GM12878 (cell line): ENCODE measurements around the gene RNF34. TPM values are rescaled to one million over a fixed set of nuclear protein-coding genes. Genes with fewer than 3 reads are reported as not detected.
"Not testable (repeated sequence)": the region's sequence is repeated elsewhere in the genome, so short reads cannot be mapped to it uniquely, and the experiment has no call there.

Experiments
- ATAC-seq: fragments of 200-7000 bp; cut with Tn5 transposase; 3 replicates; pipeline ENCODE4 v1.9.1; 2020; ENCODE audit warnings: mild to moderate bottlenecking, moderate library complexity
- BruUV-seq: library from RNA; stranded (reverse); fragments of 400-500 nt; replicated peaks from 2 replicates; lab custom pipeline; 2021; lab: Mats Ljungman, UMichigan
- CTCF ChIA-PET: fragments of 300-600 bp; sonication (Branson Sonifier 250); formaldehyde crosslinking; extraction: SDS; loops from one replicate; lab custom pipeline; 2021; ENCODE audit warnings: inconsistent platforms; lab: Yijun Ruan, JAX
- POLR2A ChIA-PET: fragments of 350-600 bp; formaldehyde crosslinking; extraction: SDS; loops from one replicate; lab custom pipeline; 2021; ENCODE audit warnings: inconsistent platforms; lab: Charles Lee
- RAD21 ChIA-PET: fragments of 300-600 bp; sonication (Branson Sonifier 250); formaldehyde crosslinking; loops from one replicate; lab custom pipeline; 2023; ENCODE audit warnings: antibody characterized with exemption; ENCODE audit not compliant: unreplicated experiment; lab: Charles Lee
- SMC1A ChIA-PET: fragments of 300-600 bp; sonication (Branson Sonifier 250); formaldehyde crosslinking; loops from one replicate; lab custom pipeline; 2023; ENCODE audit not compliant: unreplicated experiment, uncharacterized antibody; lab: Charles Lee
- DNase-seq: peaks from one replicate; pipeline ENCODE4 v3.0.0-alpha.2; 2011; ENCODE audit warnings: low read depth, low spot score
- FAIRE-seq: peaks from 3 replicates; lab custom pipeline; 2011; peaks lifted over from hg19 to GRCh38; lab: Jason Lieb, UNC
- H2AFZ ChIP-seq: 2 replicates; pipeline ENCODE4 v1.6.0; 2011; ENCODE audit warnings: low read depth, low read length, control low read depth; ENCODE audit not compliant: control insufficient read depth
- H3K27ac ChIP-seq: 2 replicates; pipeline ENCODE4 v1.5.1; 2011; ENCODE audit warnings: control low read depth; ENCODE audit not compliant: control insufficient read depth, insufficient read depth
- H3K27me3 ChIP-seq, 2 experiments: replicated peaks in 1 of 2; 2 replicates each; pipeline versions ENCODE4 v1.6.0 to v1.6.1; 2011; ENCODE audit warnings: low read length in 1 of 2; ENCODE audit not compliant: control insufficient read depth in 2 of 2, insufficient read depth in 2 of 2
- H3K36me3 ChIP-seq, 2 experiments: 2 replicates each; pipeline ENCODE4 v1.5.1; 2011; ENCODE audit warnings: low read length in 1 of 2; ENCODE audit not compliant: control insufficient read depth in 2 of 2, insufficient read depth in 2 of 2
- H3K4me1 ChIP-seq: 2 replicates; pipeline ENCODE4 v1.6.1; 2011; ENCODE audit warnings: mild to moderate bottlenecking, low read length, moderate library complexity, mixed read lengths; ENCODE audit not compliant: control insufficient read depth, insufficient read depth
- H3K4me2 ChIP-seq: 2 replicates; pipeline ENCODE4 v1.6.0; 2011; ENCODE audit warnings: control low read depth; ENCODE audit not compliant: control insufficient read depth, insufficient read depth
- H3K4me3 ChIP-seq: fragments of 200-600 bp; sonication (generic); 2 replicates; pipeline ENCODE4 v1.5.1; 2016
- H3K79me2 ChIP-seq: 2 replicates; pipeline ENCODE4 v1.6.0; 2011; ENCODE audit warnings: low read length; ENCODE audit not compliant: control insufficient read depth, insufficient read depth
- H3K9ac ChIP-seq: 2 replicates; pipeline ENCODE4 v1.8.0; 2011; ENCODE audit warnings: low read length, control low read depth, mixed read lengths; ENCODE audit not compliant: control insufficient read depth, insufficient read depth
- H3K9me3 ChIP-seq: replicated peaks from 3 replicates; pipeline ENCODE4 v1.5.1; 2011; ENCODE audit warnings: mild to moderate bottlenecking, low read length; ENCODE audit not compliant: control insufficient read depth, insufficient read depth
- H4K20me1 ChIP-seq: 2 replicates; pipeline ENCODE4 v1.6.0; 2011; ENCODE audit not compliant: control insufficient read depth, insufficient read depth
- CBX3 ChIP-seq: fragments of 200-600 bp; sonication (generic); IDR thresholded peaks from 2 replicates; pipeline ENCODE4 v1.6.1; 2016; ENCODE audit warnings: low read depth, borderline replicate concordance
- CBX5 ChIP-seq: sonication (generic); IDR thresholded peaks from 2 replicates; pipeline ENCODE4 v1.6.1; 2016; ENCODE audit warnings: low read depth, moderate library complexity, mild to moderate bottlenecking, inconsistent platforms
- CEBPB ChIP-seq, 2 experiments: fragments of 150-350 bp in 1 of 2; IDR thresholded peaks; 2 replicates each; pipeline ENCODE4 v1.6.1; 2012 to 2014; ENCODE audit warnings: low read depth in 2 of 2, low read length in 2 of 2, borderline replicate concordance in 1 of 2, inconsistent platforms in 1 of 2
- ETV6 ChIP-seq, 2 experiments: fragments of 450-650 bp in 1 of 2; IDR thresholded peaks in 1 of 2; conservative IDR thresholded peaks in 1 of 2; 2 replicates each; pipeline ENCODE4 v1.6.1; 2014; ENCODE audit warnings: antibody characterized with exemption in 1 of 2, borderline replicate concordance in 1 of 2, low read depth in 1 of 2, mild to moderate bottlenecking in 1 of 2, moderate library complexity in 1 of 2
- FOS ChIP-seq: IDR thresholded peaks from 3 replicates; pipeline ENCODE4 v1.6.1; 2011; ENCODE audit warnings: borderline replicate concordance; ENCODE audit not compliant: insufficient read length; ENCODE audit errors: extremely low read depth
- NFYB ChIP-seq: IDR thresholded peaks from 2 replicates; pipeline ENCODE4 v1.6.1; 2011; ENCODE audit warnings: low read depth, mild to moderate bottlenecking, low read length, improper control_type of control experiment, moderate library complexity; ENCODE audit not compliant: insufficient read depth
- RAD21 ChIP-seq: IDR thresholded peaks from 2 replicates; pipeline ENCODE4 v1.6.1; 2011; ENCODE audit warnings: mild to moderate bottlenecking, low read depth, low read length, moderate library complexity; ENCODE audit not compliant: insufficient read depth
- SIN3A ChIP-seq: IDR thresholded peaks from 2 replicates; pipeline ENCODE4 v1.6.1; 2012; ENCODE audit warnings: low read depth, low read length, improper control_type of control experiment
- ZBTB11 ChIP-seq: fragments of 450-650 bp; formaldehyde crosslinking; IDR thresholded peaks from 2 replicates; pipeline ENCODE4 v1.5.0; 2022; ENCODE audit warnings: mild to moderate bottlenecking, missing genetic modification characterization
- ZNF217 ChIP-seq: fragments of 450-650 bp; IDR thresholded peaks from 2 replicates; pipeline ENCODE4 v1.6.1; 2017; ENCODE audit warnings: antibody characterized with exemption, mild to moderate bottlenecking
- WGBS: methylation state at CpG from one replicate; pipeline ENCODE4 v1.1.6; 2016; ENCODE audit warnings: low lambda C conversion rate; ENCODE audit not compliant: insufficient replicate concordance, insufficient coverage; ENCODE audit errors: missing lambda C conversion rate; 5-methylcytosine and 5-hydroxymethylcytosine counted together
- in situ Hi-C: fragments of 300-500 bp; cut with MboI; formaldehyde crosslinking; loops from 9 replicates; pipeline ENCODE4 v1.14.3; 2018; ENCODE audit warnings: mixed read lengths
- intact Hi-C: fragments of 100-400 bp; cut with micrococcal nuclease; formaldehyde crosslinking; loops from one replicate; pipeline ENCODE4 v1.14.2; 2022; ENCODE audit not compliant: unreplicated experiment
- polyA plus RNA-seq, 11 experiments: library from polyadenylated mRNA; depleted of rRNA in 4 of 11; unstranded in 6 of 11; stranded (reverse) in 5 of 11; fragments of >200 nt; fragmentation: Nextera tagmentation in 4 of 11; fragmentation: Illumina TruSeq in 1 of 11; extraction: Ambion mirVana in 4 of 11; extraction: Trizol in 1 of 11; gene quantifications; 1 replicate in 1 of 11; 2 replicates in 10 of 11; pipeline versions ENCODE4 v1.2.1 to v1.2.3, GENCODE V29; 2011 to 2016; ENCODE audit warnings: inconsistent platforms in 2 of 11, missing spikeins in 2 of 11, low read depth in 1 of 11
- total RNA-seq, 4 experiments: library from RNA; depleted of rRNA in 3 of 4; stranded (reverse); fragments of >200 nt in 3 of 4; fragmentation: Illumina TruSeq in 1 of 4; extraction: Trizol in 1 of 4; gene quantifications; 2 replicates each; pipeline versions ENCODE4 v1.2.1 to v1.2.3, GENCODE V29; 2013 to 2021

The RNF34 gene
- total and polyA plus RNA-seq, 10 of the 15 experiments (the other 5 are each of a cell fraction or from before 2014, with no cell fraction given): 63.6 to 199 (median 115) TPM

- H3K36me3 ChIP-seq, intact Hi-C loops, BruUV-seq, POLR2A ChIA-PET, H3K4me2 ChIP-seq, FAIRE-seq, H3K27me3 ChIP-seq, SMC1A ChIA-PET, H3K4me3 ChIP-seq, ATAC-seq, H3K79me2 ChIP-seq, H3K9ac ChIP-seq, H2AFZ ChIP-seq, H3K9me3 ChIP-seq, H3K27ac ChIP-seq, DNase-seq, in situ Hi-C loops, H4K20me1 ChIP-seq, RAD21 ChIA-PET, H3K4me1 ChIP-seq: not testable (repeated sequence)
- CTCF ChIA-PET: interaction anchor here (0.6 to 1.2 kb wide), 3 partner anchors 9 to 774 kb away, joined by 4 read pairs; no protein-coding TSS in a partner anchor
- peak; percentile 42; the same call in 1 of the 2 replicates for TF ChIP-seq NFYB
- WGBS: 90% methylated on average over 13 of the region's 14 CpGs
These were observed 24.9 kb upstream of the RNF34 start for GRCh38 chr12:121374945-121375584.

GRCh38 chr12:121376754-121377697 is 22.9 kb upstream of the RNF34 start:
- CTCF ChIA-PET: no interaction called here
- Histone ChIP-seq H3K36me3 (no peaks in the 10 kb centered on the region), H3K27ac (no peak overlapping the region), H3K79me2 (no peaks in the 10 kb centered on the region), H3K4me1 (no peaks in the 10 kb centered on the region), H2AFZ (no peak overlapping the region), H3K4me2 (no peak overlapping the region), H3K9ac (no peak overlapping the region), H4K20me1 (no peaks in the 10 kb centered on the region), H3K27me3 (no peaks in the 10 kb centered on the region), H3K9me3 (no peaks in the 10 kb centered on the region), H3K4me3 (no peak overlapping the region)
- no peak for ATAC-seq
- WGBS: 76% methylated on average over 8 of the region's 8 CpGs
- intact Hi-C loops: no loop called here
- in situ Hi-C loops: no loop called here
- TF ChIP-seq CBX5 (no peak), ETV6 (conservative IDR thresholded peaks at IDR 0.05 in 1 of 2, IDR thresholded peaks at IDR 0.05 in 1 of 2; ENCODE audit: borderline replicate concordance in 1 of 2, low read depth in 1 of 2) (no peak), FOS (no peak), RAD21 (no peak), CBX3 (no peak), ZBTB11 (no peak), CEBPB (IDR thresholded peaks at IDR 0.05; ENCODE audit: borderline replicate concordance in 1 of 2, low read depth in 2 of 2, low read length in 2 of 2) (no peak), ZNF217 (no peak), SIN3A (no peak)
- FAIRE-seq: no peak
- no peak for DNase-seq
- BruUV-seq: no TSS peak
- POLR2A ChIA-PET: interaction anchor here (1.2 kb wide), 1 partner anchor 23 kb away, joined by 10 read pairs; no protein-coding TSS in a partner anchor
- RAD21 ChIA-PET: no interaction called here
- SMC1A ChIA-PET: interaction anchor here (1.2 kb wide), 1 partner anchor 15 kb away, joined by 3 read pairs; no protein-coding TSS in a partner anchor
